HG03521 (cell line): ENCODE measurements around the gene TMEM145.
"Not testable (repeated sequence)": the region's sequence is repeated elsewhere in the genome, so short reads cannot be mapped to it uniquely, and the experiment has no call there.

Experiments
- ATAC-seq: cut with Tn5 transposase; IDR thresholded peaks from one replicate; pipeline ENCODE4 v1.9.1; 2021; ENCODE audit warnings: mild to moderate bottlenecking, moderate library complexity; ENCODE audit not compliant: unreplicated experiment

Gene TMEM145

DNA sequence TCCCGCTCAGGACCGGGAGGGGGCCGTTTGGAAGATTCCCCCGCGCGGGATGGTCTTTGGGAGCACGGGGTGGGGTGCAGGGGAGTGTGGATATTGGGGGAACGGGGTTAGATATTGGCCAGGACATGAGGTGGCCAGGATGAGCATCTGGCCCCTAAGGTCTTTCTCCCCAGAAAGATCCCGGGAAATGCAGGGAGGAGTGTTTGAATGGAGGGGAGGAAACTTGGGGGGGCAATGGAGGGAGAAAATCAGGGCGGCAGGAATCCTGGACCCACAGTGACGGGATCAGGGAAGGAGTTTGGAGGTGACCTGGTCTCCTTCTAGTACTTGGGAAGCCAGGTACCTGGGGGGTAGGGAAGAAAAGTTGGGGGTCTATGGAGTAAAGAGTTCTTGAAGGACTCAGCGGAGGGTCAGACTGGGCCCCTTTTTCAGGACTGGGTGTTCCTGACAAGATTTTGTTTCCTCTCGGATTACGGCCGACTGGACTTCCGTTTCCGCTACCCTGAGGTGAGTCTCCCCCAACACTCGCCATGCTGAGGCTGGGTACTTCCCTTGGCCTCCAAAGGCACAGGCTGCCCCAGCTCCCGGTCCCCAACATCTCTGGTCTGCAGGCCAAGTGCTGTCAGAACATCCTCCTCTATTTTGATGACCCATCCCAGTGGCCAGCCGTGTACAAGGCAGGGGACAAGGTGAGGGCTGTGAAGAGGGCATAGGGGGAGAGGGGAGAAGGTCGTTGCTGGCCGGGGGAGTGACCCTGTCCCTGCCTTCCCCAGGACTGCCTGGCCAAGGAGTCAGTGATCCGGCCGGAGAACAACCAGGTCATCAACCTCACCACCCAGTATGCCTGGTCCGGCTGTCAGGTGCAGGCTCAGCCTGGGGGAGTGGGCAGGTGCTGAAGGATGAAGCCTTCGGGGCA lies 989 bp downstream of the TMEM145 start:
- ATAC-seq = no peak

DNA sequence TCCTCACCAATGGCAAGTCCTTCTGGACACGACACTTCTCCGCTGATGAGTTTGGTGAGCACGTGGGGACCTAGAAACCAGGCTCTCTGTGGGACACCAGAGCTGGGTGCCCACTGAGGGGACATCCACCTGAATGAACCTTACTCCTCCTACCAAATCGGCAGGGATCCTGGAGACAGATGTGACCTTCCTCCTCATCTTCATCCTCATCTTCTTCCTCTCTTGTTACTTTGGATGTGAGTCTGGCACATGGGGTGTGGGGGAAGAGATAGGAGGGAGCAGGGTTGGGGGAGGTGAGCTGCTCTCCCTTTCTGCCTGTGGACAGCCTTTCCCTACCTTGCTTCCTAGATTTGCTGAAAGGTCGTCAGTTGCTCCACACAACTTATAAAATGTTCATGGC lies 1.9 kb downstream of the TMEM145 start:
- no peak for ATAC-seq

DNA sequence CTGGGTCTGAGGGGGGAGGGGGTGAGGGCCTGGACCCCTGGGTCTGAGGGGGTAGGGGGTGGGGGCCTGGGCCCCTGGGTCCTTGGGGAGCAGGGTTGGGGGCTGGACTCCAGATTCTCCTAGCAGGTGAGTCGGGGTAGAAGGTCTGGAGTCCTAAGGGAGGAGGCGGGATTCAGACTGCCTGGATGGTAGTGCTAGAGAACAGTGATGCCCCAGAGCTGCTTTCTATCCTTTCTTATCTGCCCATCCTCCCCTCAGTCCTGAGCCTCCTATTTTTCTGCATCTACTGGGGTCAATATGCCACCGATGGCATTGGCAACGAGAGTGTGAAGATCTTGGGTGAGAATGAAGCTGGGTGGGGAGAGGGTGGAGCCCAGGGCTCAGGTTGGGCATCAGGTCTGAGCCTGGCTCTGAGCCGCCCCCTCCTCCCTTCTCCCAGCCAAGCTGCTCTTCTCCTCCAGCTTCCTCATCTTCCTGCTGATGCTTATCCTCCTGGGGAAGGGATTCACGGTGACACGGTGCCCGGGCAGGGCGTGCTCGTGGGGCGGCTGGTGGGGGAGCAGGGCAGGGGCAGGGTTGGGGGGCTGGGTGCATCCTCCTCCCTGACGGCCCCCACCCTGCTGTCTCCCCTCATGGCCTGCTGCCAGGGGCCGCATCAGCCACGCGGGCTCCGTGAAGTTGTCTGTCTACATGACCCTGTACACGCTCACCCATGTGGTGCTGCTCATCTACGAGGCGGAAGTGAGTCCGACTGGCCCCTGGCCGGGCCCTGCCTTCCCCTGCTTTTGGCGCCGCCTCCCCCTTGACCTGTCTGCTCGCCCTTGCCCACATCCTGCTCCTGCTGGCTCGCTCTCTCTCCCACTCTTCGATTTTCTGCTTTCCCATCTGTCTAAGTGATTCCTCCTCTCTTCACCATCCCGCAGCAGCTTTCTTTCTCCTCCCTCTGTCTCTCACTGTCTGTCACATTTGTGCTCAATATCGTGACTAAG lies 3.4 kb downstream of the TMEM145 start:
- no peak for ATAC-seq

GRCh38 chr19:42317535-42317934 lies 4.4 kb downstream of the TMEM145 start:
- ATAC-seq = no peak

DNA sequence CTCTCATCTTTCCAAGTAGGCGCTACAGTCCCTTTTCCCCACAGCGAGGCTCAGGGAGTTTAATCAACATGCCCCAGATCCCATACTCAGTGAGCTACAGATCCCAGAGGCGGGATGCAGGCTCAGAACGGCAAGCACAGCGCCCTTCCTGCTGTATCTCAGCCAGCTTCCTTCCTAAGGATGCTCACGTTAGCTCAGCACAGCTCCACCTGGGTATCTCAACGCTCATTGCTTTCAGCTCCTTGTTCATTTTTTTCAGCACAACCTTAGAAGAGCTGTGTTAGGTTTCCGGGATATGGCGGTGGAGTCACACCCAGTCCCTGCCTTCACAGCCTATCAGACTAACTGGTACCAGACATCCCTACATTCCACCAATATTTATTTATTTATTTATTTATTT lies 9.2 kb downstream of the TMEM145 start:
- no peak for ATAC-seq

- ATAC-seq = no peak
These were observed 10.4 kb downstream of the TMEM145 start for GRCh38 chr19:42323473-42323851.

DNA sequence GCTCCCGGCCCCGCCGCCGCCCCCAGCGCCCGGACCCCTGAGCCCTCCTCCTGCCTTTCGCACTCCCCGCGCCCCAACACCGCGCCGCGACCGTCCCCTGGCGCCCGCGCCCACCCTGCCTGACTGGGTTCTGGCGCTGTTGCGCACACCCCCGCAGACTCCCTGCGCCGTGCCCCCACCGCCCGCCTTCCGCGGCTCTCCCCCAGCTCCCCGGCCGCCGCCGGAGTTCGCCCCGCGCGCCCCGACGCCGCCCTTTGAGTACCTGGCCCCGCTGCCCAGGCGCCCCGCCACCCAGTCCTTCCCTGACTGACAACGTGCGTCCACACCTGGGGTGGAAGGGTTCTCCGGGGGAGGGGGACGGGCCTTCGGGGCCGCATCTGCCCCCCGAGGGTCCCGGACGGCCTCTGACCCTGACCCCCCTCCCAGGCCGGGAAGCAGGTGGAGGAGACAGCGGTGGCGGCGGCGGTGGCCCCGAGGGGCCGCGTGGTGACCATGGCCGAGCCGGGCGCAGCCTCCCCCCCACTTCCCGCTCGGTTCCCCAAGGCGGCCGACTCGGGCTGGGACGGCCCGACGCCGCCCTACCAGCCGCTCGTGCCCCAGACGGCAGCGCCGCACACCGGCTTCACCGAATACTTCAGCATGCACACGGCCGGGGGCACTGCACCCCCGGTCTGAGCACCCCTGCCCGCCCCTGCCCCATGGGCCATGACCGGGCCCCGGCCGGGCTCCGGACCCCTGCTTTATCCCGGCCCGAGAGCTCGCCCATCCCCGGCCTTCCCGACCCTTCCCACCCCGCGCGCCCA lies 10.9 kb downstream of the TMEM145 start:
- no peak for ATAC-seq

DNA sequence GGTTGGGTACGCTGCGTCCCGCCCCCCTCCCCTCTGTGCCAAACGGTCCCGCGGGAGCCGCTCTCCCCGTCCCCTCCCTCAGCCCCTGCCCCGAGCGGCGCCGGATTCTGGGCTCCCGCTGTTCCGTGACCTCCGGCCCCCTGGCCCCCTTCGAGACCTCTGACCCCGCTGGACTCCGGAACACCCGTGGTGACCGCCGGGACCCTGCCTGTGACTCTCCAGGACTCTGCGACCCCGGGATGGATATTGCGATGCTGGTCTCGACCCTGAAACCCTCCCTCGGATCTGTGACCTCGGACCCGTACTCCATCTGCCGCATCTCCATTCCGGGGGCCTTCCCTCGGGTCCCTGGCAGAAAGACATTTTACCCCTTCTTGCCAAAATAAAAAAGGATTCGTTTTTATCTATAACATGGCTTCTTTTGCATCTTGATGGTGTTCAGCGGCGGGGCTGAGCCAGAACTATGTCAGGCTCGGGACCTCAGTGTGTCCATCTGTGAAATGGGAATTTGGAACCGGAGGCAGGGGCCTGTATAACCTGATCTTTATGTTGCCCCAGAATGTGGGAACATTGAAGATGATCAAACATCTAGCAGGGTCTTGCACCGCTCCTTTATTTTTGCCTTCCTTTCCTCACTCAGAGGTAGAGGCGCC lies 11.7 kb downstream of the TMEM145 start:
- ATAC-seq = no peak

GRCh38 chr19:42325308-42325895 lies 12.3 kb downstream of the TMEM145 start, which contains the start of gene MEGF8:
Gene MEGF8, plus strand, starts transcription at chr19:42325635. Its CDS starts 609 bp downstream, at chr19:42326244.
- peak; percentile 87 for ATAC-seq

DNA sequence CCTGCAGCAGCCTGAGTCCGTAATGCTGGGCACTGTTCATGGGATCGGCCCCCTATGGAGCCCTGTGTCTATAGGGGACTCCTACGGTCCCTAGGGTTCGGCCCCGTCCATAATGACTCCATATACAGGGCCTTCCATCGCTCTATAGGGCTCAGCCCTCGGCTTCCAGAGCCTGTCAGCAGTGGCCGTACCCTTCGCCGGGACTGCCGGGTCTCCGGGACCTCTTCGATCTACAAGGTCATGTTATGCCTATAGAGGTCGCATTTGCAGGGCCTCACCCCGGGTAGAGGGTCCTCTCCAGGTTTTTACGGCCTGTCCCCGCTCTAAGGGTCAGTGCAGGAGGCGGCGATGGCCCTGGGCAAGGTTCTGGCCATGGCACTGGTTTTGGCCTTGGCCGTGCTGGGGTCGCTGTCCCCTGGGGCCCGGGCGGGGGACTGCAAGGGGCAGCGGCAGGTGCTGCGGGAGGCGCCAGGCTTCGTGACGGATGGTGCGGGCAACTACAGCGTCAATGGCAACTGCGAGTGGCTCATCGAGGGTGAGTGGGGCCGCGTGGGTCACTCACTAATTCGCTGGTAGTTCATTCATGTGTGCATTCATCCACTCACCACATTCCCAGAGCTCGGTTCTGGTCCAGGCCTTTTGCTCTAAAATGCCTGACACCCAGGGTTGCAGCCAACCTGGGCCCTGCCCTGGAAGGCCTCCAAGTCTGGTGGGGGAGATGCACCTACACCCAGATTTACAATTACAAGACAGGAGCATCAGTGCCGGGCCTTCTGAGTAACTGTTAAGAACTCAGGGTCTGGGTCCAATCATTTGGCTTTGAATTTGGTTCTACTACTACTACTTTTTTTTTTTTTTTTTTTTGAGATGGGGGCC lies 13.0 kb downstream of the TMEM145 start:
- ATAC-seq = peak; percentile 6

DNA sequence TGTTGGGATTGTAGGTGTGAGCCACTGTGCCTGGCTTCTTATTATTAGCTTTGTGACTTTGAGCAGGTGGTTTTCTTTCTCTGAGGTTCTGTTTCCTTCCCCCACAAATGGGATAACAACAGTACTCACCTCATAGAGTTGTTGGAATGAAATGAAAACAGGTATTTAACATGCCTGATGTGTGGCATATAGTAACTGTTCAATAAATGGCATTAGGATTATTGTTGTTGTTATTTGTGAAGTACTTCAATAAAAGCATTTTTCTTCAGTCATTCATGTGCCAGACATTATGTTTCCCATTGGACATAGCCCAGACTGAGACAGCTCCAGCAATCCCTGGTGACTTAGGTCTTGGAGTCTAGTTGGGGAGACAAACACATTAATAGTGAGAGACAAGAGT lies 13.9 kb downstream of the TMEM145 start:
- no peak for ATAC-seq

DNA sequence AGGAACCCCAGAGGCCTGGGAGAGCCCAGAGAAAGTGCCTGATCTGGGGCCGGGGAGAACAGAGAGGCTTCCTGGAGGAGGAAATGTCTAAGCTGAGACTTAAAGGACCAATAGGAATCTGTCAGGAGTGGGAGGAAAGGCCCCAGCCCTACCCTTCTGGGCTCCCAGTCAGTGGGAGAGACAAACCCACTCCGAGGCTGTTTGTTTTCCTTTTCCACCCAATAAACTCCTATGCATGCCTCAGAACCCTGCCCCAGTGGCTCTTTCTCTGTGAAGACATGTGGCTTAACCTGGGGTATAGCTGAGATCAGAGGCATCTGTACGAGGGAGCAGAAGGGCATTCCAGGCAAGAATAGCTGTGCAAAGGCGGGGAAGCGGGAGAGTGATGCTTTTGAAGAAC lies 14.3 kb downstream of the TMEM145 start:
- no peak for ATAC-seq

GRCh38 chr19:42328106-42328505 lies 15.0 kb downstream of the TMEM145 start:
- ATAC-seq = no peak

- no peak for ATAC-seq
These were observed 15.7 kb downstream of the TMEM145 start for GRCh38 chr19:42328854-42329253.

DNA sequence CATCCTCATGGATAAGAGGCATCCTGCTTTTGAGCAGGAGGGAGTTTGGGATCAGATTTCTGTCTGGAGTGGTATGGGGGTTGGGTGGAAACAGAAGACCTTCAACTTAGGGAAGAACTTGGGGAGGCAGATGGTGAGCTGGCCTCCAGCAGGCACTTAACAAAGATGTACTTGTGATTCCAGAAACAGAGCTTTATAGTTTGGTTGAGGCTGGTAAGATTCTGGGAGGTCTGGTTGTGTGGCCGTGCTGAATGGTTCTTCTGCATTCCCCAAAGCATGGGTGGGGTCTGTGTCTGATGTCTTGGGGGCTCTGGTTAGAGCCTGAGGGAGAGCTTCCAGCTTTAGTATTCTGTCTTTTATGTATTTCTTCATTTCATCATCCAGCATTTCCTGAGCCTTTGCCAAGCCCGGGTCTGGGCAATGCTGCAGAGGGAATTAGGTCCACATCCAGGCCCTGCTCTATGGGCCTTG lies 17.2 kb downstream of the TMEM145 start:
- ATAC-seq = no peak

GRCh38 chr19:42331333-42331732 lies 18.2 kb downstream of the TMEM145 start:
- not testable (repeated sequence) for ATAC-seq

DNA sequence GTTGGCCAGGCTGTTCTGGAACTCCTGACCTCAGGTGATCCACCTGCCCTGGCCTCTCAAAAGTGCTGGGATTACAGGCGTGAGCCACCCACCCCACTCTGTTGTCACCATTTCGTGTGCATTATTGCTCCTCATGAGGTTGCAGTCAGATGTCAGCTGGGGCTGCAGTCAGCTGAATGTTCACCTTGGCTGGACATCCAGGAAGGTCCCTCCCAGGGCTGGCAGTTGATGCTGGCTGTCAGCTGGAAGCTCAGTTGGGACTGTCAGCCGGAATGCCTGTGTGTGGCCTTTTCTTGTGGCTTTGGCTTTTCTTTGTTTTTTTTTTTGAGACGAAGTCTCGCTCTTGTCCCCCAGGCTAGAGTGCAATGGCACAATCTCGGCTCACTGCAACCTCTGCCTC lies 18.9 kb downstream of the TMEM145 start:
- no peak for ATAC-seq

DNA sequence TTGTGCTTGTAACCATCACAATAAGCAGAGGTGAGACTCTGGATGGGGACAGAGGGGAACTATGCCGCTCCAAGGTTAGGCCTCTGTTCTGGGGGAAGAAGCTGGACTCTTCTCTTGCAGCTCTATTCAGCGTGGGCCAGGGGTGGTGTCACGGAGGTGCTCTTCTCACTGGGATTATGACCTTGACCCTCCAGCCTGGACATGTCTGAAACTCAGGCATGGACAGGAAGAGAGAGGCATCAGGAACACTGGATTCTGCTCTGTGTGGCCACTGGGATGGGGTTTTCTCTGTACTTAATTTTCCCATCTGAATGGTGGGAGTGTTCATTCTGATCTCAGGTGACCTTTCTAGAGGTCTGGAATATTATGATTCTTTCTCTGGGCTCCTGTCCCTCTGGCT lies 19.9 kb downstream of the TMEM145 start:
- ATAC-seq = no peak
